Keratinocyte (primary cell): ENCODE results near the gene SLC9A6. TPM values are rescaled to one million over a fixed set of nuclear protein-coding genes. Genes with fewer than 3 reads are reported as not detected.

ENCODE experiments used
- DNase-seq: peaks from one replicate; pipeline ENCODE4 v3.0.0-alpha.2; 2011; ENCODE audit warnings: low read depth, missing footprints, low spot score
- FAIRE-seq: peaks from 2 replicates; lab custom pipeline; 2011; peaks lifted over from hg19 to GRCh38; lab: Jason Lieb, UNC
- H2AFZ ChIP-seq: 2 replicates; pipeline ENCODE4 v1.6.0; 2012; ENCODE audit warnings: low read length, control low read depth, inconsistent platforms; ENCODE audit not compliant: control insufficient read depth
- H3K27ac ChIP-seq: 2 replicates; pipeline ENCODE4 v1.5.1; 2011; ENCODE audit warnings: low read length; ENCODE audit not compliant: control insufficient read depth, insufficient read depth
- H3K27me3 ChIP-seq: 3 replicates; pipeline ENCODE4 v1.6.0; 2011; ENCODE audit warnings: low read length; ENCODE audit not compliant: control insufficient read depth, insufficient read depth; ENCODE audit errors: extremely low read depth
- H3K36me3 ChIP-seq, 2 experiments: 2 replicates in 1 of 2; 3 replicates in 1 of 2; pipeline ENCODE4 v1.5.1; 2011; ENCODE audit warnings: low read length in 2 of 2, mild to moderate bottlenecking in 1 of 2; ENCODE audit not compliant: control insufficient read depth in 2 of 2, insufficient read depth in 2 of 2; ENCODE audit errors: extremely low read depth in 1 of 2
- H3K4me1 ChIP-seq: 3 replicates; pipeline ENCODE4 v1.5.1; 2011; ENCODE audit warnings: low read length; ENCODE audit not compliant: control insufficient read depth, insufficient read depth; ENCODE audit errors: extremely low read depth
- H3K4me2 ChIP-seq: 3 replicates; pipeline ENCODE4 v1.6.0; 2011; ENCODE audit warnings: low read depth, low read length; ENCODE audit not compliant: control insufficient read depth, insufficient read depth; ENCODE audit errors: extremely low read depth
- H3K4me3 ChIP-seq, 3 experiments: fragments of 200-600 bp in 1 of 3; sonication (generic) in 1 of 3; 2 replicates in 2 of 3; 3 replicates in 1 of 3; pipeline ENCODE4 v1.5.1; 2011 to 2016; ENCODE audit warnings: low read length in 3 of 3, mild to moderate bottlenecking in 3 of 3, control low read depth in 2 of 3, inconsistent platforms in 1 of 3, low read depth in 1 of 3, mixed read lengths in 1 of 3, mixed run types in 1 of 3, moderate library complexity in 1 of 3; ENCODE audit not compliant: control insufficient read depth in 2 of 3, insufficient read depth in 2 of 3; ENCODE audit errors: extremely low read depth in 1 of 3
- H3K79me2 ChIP-seq: 2 replicates; pipeline ENCODE4 v1.6.0; 2012; ENCODE audit warnings: low read length; ENCODE audit not compliant: control insufficient read depth, insufficient read depth
- H3K9ac ChIP-seq: 3 replicates; pipeline ENCODE4 v1.6.0; 2011; ENCODE audit warnings: low read length; ENCODE audit not compliant: control insufficient read depth, insufficient read depth; ENCODE audit errors: extremely low read depth
- H3K9me1 ChIP-seq: 3 replicates; pipeline ENCODE4 v1.6.0; 2011; ENCODE audit warnings: low read length; ENCODE audit not compliant: control insufficient read depth, insufficient read depth; ENCODE audit errors: extremely low read depth
- H3K9me3 ChIP-seq: 2 replicates; pipeline ENCODE4 v1.5.1; 2012; ENCODE audit warnings: low read depth, low read length; ENCODE audit not compliant: control insufficient read depth
- H4K20me1 ChIP-seq: 3 replicates; pipeline ENCODE4 v1.6.0; 2011; ENCODE audit warnings: low read length; ENCODE audit not compliant: control insufficient read depth, insufficient read depth; ENCODE audit errors: extremely low read depth
- CTCF ChIP-seq, 3 experiments: IDR thresholded peaks in 1 of 3; conservative IDR thresholded peaks in 1 of 3; optimal IDR thresholded peaks in 1 of 3; 2 replicates in 2 of 3; 3 replicates in 1 of 3; pipeline versions ENCODE3 to v1.5.1; 2011; ENCODE audit warnings: low read length in 3 of 3, mild to moderate bottlenecking in 3 of 3, moderate library complexity in 2 of 3, control low read depth in 1 of 3, inconsistent platforms in 1 of 3; ENCODE audit not compliant: insufficient read depth in 2 of 3; ENCODE audit errors: extremely low read depth in 1 of 3
- EZH2 ChIP-seq: IDR thresholded peaks from one replicate; pipeline ENCODE4 v1.6.1; 2012; ENCODE audit warnings: inconsistent platforms, mild to moderate bottlenecking, low read length, moderate library complexity
- dilution Hi-C: fragments of 300-500 bp; cut with MboI; formaldehyde crosslinking; loops from one replicate; pipeline ENCODE4 v1.7.0; 2020; ENCODE audit warnings: low sequenced_read_pairs; ENCODE audit not compliant: extremely low pct_ligation_motif_present
- polyA plus RNA-seq, 5 experiments: library from polyadenylated mRNA; depleted of rRNA in 3 of 5; stranded (reverse) in 3 of 5; stranded (forward) in 1 of 5; unstranded in 1 of 5; fragments of >200 nt; gene quantifications; 1 replicate in 1 of 5; 2 replicates in 3 of 5; 3 replicates in 1 of 5; pipeline versions ENCODE4 v1.2.1 to v1.2.3, GENCODE V29; 2011 to 2012; ENCODE audit warnings: missing spikeins in 2 of 5, low read depth in 1 of 5, low replicate concordance in 1 of 5

SLC9A6 gene
- polyA plus RNA-seq, 1 donor (not counting 4 experiments of a cell fraction or from before 2014, with no cell fraction given), result 17.4 TPM

- peak; percentile 39 for FAIRE-seq
- Histone ChIP-seq H3K9ac (no peak overlapping the region), H3K4me1 (peaks cover 8% of the 10 kb centered on the region), H3K27ac (no peak overlapping the region), H2AFZ (no peak overlapping the region), H3K9me1 (no peaks in the 10 kb centered on the region), H3K27me3 (no peaks in the 10 kb centered on the region), H3K79me2 (no peaks in the 10 kb centered on the region), H3K4me2 (no peak overlapping the region), H3K9me3 (no peaks in the 10 kb centered on the region), H3K36me3 (no peaks in the 10 kb centered on the region), H3K4me3 (no peak overlapping the region), H4K20me1 (no peaks in the 10 kb centered on the region)
- no peak for TF ChIP-seq CTCF (optimal IDR thresholded peaks at IDR 0.05 in 1 of 3, IDR thresholded peaks at IDR 0.05 in 1 of 3, conservative IDR thresholded peaks at IDR 0.05 in 1 of 3; ENCODE audit: extremely low read depth in 1 of 3, insufficient read depth in 2 of 3, low read length in 3 of 3)
- TF ChIP-seq EZH2, result no peak
- dilution Hi-C loops, result no loop called here
- DNase-seq, result no peak
Observed at GRCh38 chrX:136041254-136041812, 56.1 kb downstream of the SLC9A6 start.

GRCh38 chrX:136045008-136045407 lies 59.8 kb downstream of the SLC9A6 start:
- H3K79me2 ChIP-seq, result no peaks in the 10 kb centered on the region
- H3K9me1 ChIP-seq, result no peaks in the 10 kb centered on the region
- no peaks in the 10 kb centered on the region for H3K9me3 ChIP-seq
- H3K27me3 ChIP-seq, result no peaks in the 10 kb centered on the region
- H3K4me3 ChIP-seq, result no peak overlapping the region
- H3K9ac ChIP-seq, result no peak overlapping the region
- DNase-seq, result no peak
- H3K27ac ChIP-seq, result no peak overlapping the region
- peaks cover 8% of the 10 kb centered on the region for H3K4me1 ChIP-seq
- H3K36me3 ChIP-seq, result no peaks in the 10 kb centered on the region
- no peak for FAIRE-seq
- no peak overlapping the region for H3K4me2 ChIP-seq
- no peaks in the 10 kb centered on the region for H4K20me1 ChIP-seq
- TF ChIP-seq EZH2, result no peak
- TF ChIP-seq CTCF (optimal IDR thresholded peaks at IDR 0.05 in 1 of 3, IDR thresholded peaks at IDR 0.05 in 1 of 3, conservative IDR thresholded peaks at IDR 0.05 in 1 of 3; ENCODE audit: extremely low read depth in 1 of 3, insufficient read depth in 2 of 3, low read length in 3 of 3), result no peak
- dilution Hi-C loops, result no loop called here
- no peak overlapping the region for H2AFZ ChIP-seq
